ENCODE measurements around the gene SCNN1G.
A peak's percentile ranks its signal among the peaks of the same experiment; 100 is the strongest.

DNA sequence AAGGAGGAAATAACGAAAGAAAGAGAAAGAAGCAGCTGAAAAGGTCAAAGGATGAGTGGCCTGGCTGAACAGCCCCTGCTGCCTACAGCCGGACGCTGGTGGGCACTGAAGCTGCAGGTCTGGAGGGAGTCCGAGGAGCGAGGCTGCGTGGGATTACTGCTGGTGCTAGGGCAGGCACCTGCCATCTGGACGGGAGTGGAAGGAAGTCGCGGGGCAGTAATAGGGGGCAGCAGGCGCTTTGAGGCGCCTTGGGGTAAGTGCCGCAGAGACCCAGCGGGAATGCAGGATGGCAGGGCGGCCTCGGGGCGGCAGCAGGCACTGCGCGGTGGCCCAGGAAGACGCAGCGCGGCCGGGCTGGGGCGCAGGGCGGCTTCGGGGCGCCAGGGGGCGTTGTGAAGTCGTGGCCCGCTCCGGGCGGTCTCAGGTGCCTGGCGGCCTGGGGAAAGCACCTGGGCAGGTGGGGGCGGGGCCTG is 303 bp upstream of the SCNN1G start:
- TF ChIP-seq POLR2A (IDR thresholded peaks at IDR 0.05) = no peak
- TF ChIP-seq, protein P1, sequence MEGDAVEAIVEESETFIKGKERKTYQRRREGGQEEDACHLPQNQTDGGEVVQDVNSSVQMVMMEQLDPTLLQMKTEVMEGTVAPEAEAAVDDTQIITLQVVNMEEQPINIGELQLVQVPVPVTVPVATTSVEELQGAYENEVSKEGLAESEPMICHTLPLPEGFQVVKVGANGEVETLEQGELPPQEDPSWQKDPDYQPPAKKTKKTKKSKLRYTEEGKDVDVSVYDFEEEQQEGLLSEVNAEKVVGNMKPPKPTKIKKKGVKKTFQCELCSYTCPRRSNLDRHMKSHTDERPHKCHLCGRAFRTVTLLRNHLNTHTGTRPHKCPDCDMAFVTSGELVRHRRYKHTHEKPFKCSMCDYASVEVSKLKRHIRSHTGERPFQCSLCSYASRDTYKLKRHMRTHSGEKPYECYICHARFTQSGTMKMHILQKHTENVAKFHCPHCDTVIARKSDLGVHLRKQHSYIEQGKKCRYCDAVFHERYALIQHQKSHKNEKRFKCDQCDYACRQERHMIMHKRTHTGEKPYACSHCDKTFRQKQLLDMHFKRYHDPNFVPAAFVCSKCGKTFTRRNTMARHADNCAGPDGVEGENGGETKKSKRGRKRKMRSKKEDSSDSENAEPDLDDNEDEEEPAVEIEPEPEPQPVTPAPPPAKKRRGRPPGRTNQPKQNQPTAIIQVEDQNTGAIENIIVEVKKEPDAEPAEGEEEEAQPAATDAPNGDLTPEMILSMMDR (IDR thresholded peaks at IDR 0.05) = peak in 2 of 3 donors; percentile 31 to 42

All from lower leg skin (tissue), 3 donors.